ENCODE data around the gene GMFB.
"Not testable (repeated sequence)": the region's sequence is repeated elsewhere in the genome, so short reads cannot be mapped to it uniquely, and the experiment has no call there.

The GMFB gene

DNA sequence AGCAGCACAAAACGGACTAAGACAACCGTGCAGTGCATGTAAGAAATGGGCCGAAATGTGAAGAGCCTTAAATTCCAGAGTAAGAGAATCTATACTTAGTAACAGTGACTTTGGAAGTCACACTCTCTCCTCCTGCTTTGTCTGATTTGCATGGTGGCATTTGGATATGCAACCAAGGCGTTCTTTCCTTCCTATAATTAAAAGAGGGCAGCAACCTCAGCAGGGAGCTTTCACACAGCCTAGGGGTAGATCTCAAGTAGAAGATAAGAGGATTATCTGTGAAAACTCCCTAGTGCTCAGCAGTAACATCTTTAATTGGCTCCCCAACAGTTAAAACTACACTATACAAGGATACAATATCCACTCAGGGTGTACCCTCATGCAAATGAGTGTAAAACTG, 16.5 kb downstream of the GMFB start:
- in situ Hi-C loops (cut with MboI; ENCODE audit: low sequenced_read_pairs, unreplicated experiment): no loop called here
- no peak for TF ChIP-seq CTCF (IDR thresholded peaks at IDR 0.05; ENCODE audit: borderline replicate concordance, control extremely low read depth, extremely low read depth, insufficient read depth, missing control alignments)
- DNase-seq (ENCODE audit: low spot score): no peak

DNA sequence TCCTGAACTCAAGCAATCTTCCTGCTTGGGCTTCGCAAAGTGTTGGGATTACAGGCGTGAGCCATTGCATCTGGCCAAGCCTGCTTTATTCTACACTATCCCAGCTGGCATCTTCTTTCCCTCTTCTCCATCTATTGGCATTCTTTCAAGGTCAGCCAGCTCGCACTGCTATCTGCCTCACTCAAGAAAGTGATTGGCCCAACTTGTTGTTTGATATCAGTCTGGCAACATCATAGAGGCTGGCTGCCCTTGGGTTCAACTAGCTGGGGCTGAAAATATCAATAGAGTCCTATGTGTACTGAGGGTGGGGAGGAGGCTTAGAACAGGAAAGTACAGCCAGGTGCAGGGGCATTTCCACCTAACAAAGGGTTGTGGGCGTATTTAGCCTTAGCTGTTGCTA, 17.1 kb downstream of the GMFB start:
- no peak for DNase-seq (ENCODE audit: low spot score)
- TF ChIP-seq CTCF (IDR thresholded peaks at IDR 0.05; ENCODE audit: borderline replicate concordance, control extremely low read depth, extremely low read depth, insufficient read depth, missing control alignments): no peak
- in situ Hi-C loops (cut with MboI; ENCODE audit: low sequenced_read_pairs, unreplicated experiment): no loop called here

- in situ Hi-C loops (cut with MboI; ENCODE audit: low sequenced_read_pairs, unreplicated experiment): no loop called here
- no peak for DNase-seq (ENCODE audit: low spot score)
Measured at GRCh38 chr14:54470701-54471100, 18.1 kb downstream of the GMFB start.

GRCh38 chr14:54467280-54467679, 21.5 kb downstream of the GMFB start:
- in situ Hi-C loops (cut with MboI; ENCODE audit: low sequenced_read_pairs, unreplicated experiment): no loop called here
- TF ChIP-seq CTCF (IDR thresholded peaks at IDR 0.05; ENCODE audit: borderline replicate concordance, control extremely low read depth, extremely low read depth, insufficient read depth, missing control alignments): no peak
- no peak for DNase-seq (ENCODE audit: low spot score)

More at GRCh38 chr14:54470701-54471100, 18.1 kb downstream of the GMFB start:
- TF ChIP-seq CTCF (IDR thresholded peaks at IDR 0.05; ENCODE audit: borderline replicate concordance, control extremely low read depth, extremely low read depth, insufficient read depth, missing control alignments): no peak

DNA sequence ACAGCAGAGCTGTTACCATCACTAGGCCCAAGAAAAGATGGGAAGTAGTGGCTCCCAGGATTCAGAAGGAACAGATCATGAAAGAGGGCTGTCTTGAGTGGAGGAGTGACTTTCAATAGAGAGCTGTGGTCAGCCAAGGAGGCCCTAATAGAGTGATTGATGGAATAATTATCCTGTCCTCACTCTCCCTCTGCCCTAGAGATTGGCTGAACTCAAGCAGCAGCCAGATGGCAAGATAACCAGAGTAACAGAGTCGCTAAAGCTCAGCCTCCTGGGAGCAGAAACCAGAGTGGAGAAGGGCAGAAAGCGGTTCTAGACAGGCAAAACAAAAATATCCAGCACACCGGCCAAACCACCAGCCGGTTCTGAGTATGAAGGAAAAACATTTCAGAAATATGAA, 23.1 kb downstream of the GMFB start:
- no peak for TF ChIP-seq CTCF (IDR thresholded peaks at IDR 0.05; ENCODE audit: borderline replicate concordance, control extremely low read depth, extremely low read depth, insufficient read depth, missing control alignments)
- in situ Hi-C loops (cut with MboI; ENCODE audit: low sequenced_read_pairs, unreplicated experiment): no loop called here
- DNase-seq (ENCODE audit: low spot score): no peak

- no peak for TF ChIP-seq CTCF (IDR thresholded peaks at IDR 0.05; ENCODE audit: borderline replicate concordance, control extremely low read depth, extremely low read depth, insufficient read depth, missing control alignments)
- in situ Hi-C loops (cut with MboI; ENCODE audit: low sequenced_read_pairs, unreplicated experiment): no loop called here
- DNase-seq (ENCODE audit: low spot score): no peak
Measured at GRCh38 chr14:54462048-54462447, 26.7 kb downstream of the GMFB start.

GRCh38 chr14:54459106-54459505, 29.7 kb downstream of the GMFB start:
- no peak for TF ChIP-seq CTCF (IDR thresholded peaks at IDR 0.05; ENCODE audit: borderline replicate concordance, control extremely low read depth, extremely low read depth, insufficient read depth, missing control alignments)
- no peak for DNase-seq (ENCODE audit: low spot score)
- in situ Hi-C loops (cut with MboI; ENCODE audit: low sequenced_read_pairs, unreplicated experiment): no loop called here

- in situ Hi-C loops (cut with MboI; ENCODE audit: low sequenced_read_pairs, unreplicated experiment); DNase-seq (ENCODE audit: low spot score): not testable (repeated sequence)
Measured at GRCh38 chr14:54458536-54458935, 30.2 kb downstream of the GMFB start.
